Right lobe of liver (tissue), 6 donors: Measurements from ENCODE around the gene RALGPS1. TPM values are rescaled to one million over a fixed set of nuclear protein-coding genes. Genes with fewer than 3 reads are reported as not detected.

Experiments
- ATAC-seq, 4 donors: fragments of 200-7000 bp; cut with Tn5 transposase; one replicate each; pipeline ENCODE4 v1.9.1; 2020; ENCODE audit warnings: mild to moderate bottlenecking in 4 of 4, moderate library complexity in 4 of 4
- DNase-seq, 3 donors: peaks; one replicate each; pipeline ENCODE4 v3.0.0-alpha.2; 2020
- H3K27ac ChIP-seq, 3 donors: fragments of 200-600 bp; one replicate each; pipeline ENCODE4 v1.8.0; 2022
- H3K27me3 ChIP-seq, 2 donors: fragments of 200-600 bp; one replicate each; pipeline ENCODE4 v1.8.0; 2022
- H3K36me3 ChIP-seq, 4 donors: fragments of 200-600 bp; sonication (generic) in 1 of 4; one replicate each; pipeline versions ENCODE4 v1.5.1 to v1.8.0; 2017 to 2022; ENCODE audit warnings: control low read depth in 1 of 4
- H3K4me1 ChIP-seq, 4 donors: fragments of 200-600 bp; sonication (generic) in 1 of 4; one replicate each; pipeline versions ENCODE4 v1.5.1 to v1.8.0; 2017 to 2022; ENCODE audit warnings: control low read depth in 1 of 4
- H3K4me3 ChIP-seq, 3 donors: fragments of 200-600 bp; one replicate each; pipeline ENCODE4 v1.8.0; 2022
- H3K9me3 ChIP-seq, 4 donors: fragments of 200-600 bp; sonication (generic) in 1 of 4; one replicate each; pipeline versions ENCODE4 v1.5.1 to v1.8.0; 2017 to 2022; ENCODE audit warnings: control low read depth in 1 of 4
- POLR2A ChIP-seq: fragments of 450-650 bp; IDR thresholded peaks from one replicate; pipeline ENCODE4 v1.6.1; 2017; ENCODE audit warnings: antibody characterized with exemption, mild to moderate bottlenecking
- WGBS: methylation state at CpG from one replicate; pipeline ENCODE4 v1.1.6; 2018; ENCODE audit warnings: low coverage, low lambda C conversion rate; ENCODE audit not compliant: insufficient coverage; ENCODE audit errors: missing lambda C conversion rate; 5-methylcytosine and 5-hydroxymethylcytosine counted together
- intact Hi-C, 2 donors: fragments of 100-400 bp; cut with DNase I; formaldehyde crosslinking; loops; one replicate each; pipeline versions ENCODE4 v1.11.2 to v1.14.1; 2022
- total RNA-seq, 6 experiments: library from RNA; depleted of rRNA in 2 of 6; stranded (reverse); fragments of >200 nt in 2 of 6; fragmentation: NEBNext Ultra II Directional in 3 of 6; extraction: Animal tissue kit (Norgen Biotek cat#: 25700) in 3 of 6; gene quantifications; one replicate each; pipeline versions ENCODE4 v1.1.0 to v1.2.4, GENCODE V29; 2016 to 2023
- TF ChIP-seq, protein P1 (sequence below), 4 donors: fragments of 200-600 bp in 3 of 4; fragments of 450-650 bp in 1 of 4; IDR thresholded peaks; one replicate each; pipeline versions ENCODE4 v1.5.1 to v1.8.0; 2016 to 2022; ENCODE audit warnings: antibody characterized with exemption in 4 of 4, mild to moderate bottlenecking in 2 of 4
- donor health status: DM: no; HTN: yes; CAD: no.
- donor health status: DM: no; HTN: no; CAD: no.
- donor health status: DM: no; HTN: no; CAD: no.
- donor health status: DM: no; HTN: yes; CAD: no.
- donor health status: DM: no; HTN: yes; CAD: no.

Gene RALGPS1
- total RNA-seq, 6 experiments from 2014 or later = 1.2 to 3.8 (median 2.4) TPM

DNA sequence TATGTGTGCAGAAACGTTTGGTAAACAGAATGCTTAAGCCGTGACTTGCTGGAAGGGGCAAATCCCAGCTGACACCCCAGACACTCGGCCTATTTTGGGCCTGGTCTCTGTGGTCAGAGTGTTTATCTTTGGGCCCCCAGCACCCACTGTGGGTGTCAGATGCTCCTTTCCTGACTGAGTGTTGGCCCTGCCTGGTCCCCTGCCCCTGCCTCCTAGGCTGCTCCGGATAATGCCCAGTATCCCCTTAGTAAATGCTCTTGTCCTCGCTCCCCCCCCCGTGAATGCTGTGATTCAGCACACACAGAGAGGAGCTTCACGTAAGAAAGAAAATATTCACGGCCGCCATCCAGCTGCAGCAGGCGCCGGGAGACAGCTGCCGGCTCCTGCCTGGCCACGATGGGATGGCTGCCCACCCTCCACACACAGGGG is 219.2 kb downstream of the RALGPS1 start:
- no peaks in the 10 kb centered on the region for H3K27me3 ChIP-seq
- H3K4me1 ChIP-seq = peaks cover 0 to 5% (median 0%) of the 10 kb centered on the region in 4 donors
- H3K4me3 ChIP-seq = no peak overlapping the region
- 70% methylated on average over 9 of the region's 13 CpGs for whole genome bisulfite sequencing
- ATAC-seq (no peak), DNase-seq (peak in 1 of 3 donors; percentile 40)
- peak overlapping the region in 1 of 3 donors; percentile 29 for H3K27ac ChIP-seq
- H3K9me3 ChIP-seq = no peaks in the 10 kb centered on the region
- TF ChIP-seq, protein P1, sequence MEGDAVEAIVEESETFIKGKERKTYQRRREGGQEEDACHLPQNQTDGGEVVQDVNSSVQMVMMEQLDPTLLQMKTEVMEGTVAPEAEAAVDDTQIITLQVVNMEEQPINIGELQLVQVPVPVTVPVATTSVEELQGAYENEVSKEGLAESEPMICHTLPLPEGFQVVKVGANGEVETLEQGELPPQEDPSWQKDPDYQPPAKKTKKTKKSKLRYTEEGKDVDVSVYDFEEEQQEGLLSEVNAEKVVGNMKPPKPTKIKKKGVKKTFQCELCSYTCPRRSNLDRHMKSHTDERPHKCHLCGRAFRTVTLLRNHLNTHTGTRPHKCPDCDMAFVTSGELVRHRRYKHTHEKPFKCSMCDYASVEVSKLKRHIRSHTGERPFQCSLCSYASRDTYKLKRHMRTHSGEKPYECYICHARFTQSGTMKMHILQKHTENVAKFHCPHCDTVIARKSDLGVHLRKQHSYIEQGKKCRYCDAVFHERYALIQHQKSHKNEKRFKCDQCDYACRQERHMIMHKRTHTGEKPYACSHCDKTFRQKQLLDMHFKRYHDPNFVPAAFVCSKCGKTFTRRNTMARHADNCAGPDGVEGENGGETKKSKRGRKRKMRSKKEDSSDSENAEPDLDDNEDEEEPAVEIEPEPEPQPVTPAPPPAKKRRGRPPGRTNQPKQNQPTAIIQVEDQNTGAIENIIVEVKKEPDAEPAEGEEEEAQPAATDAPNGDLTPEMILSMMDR (IDR thresholded peaks at IDR 0.05) = no peak
- no peak for TF ChIP-seq POLR2A
- no peaks in the 10 kb centered on the region for H3K36me3 ChIP-seq
- intact Hi-C loops = no loop called here

DNA sequence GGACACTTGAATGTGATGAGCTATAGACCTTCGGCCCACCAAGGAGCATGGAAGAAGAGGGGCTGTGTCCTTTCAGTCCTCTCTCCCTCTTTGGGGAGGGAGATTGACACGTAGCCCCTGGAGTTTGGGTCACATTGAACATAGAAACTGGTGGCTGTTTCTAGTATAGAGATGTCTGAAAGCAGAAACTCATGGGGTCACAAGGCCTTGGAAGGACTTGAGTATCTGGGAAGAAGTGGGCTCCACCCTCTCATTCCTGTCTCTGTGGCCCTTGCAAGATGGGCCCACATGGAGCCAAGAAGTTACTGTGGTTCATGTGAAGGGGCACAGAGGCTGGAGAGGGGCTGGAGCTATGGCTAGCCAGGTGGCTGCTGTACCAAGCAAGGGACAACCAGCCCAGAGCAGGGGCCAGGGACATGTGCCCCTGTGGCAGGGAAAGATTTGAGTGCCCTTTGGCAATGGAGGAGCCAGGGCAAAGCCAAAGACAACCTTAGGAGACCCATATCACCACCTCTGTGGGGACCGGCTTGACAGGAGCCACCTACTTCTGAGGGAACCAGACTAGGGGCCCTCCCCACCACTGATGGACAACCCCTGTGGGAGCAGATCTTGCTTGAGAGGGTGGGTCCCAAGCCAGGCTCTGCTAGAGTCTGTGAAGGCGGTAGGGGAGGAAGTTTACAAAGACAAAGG is 220.6 kb downstream of the RALGPS1 start:
- 80% methylated on average over 2 of the region's 4 CpGs for WGBS
- Histone ChIP-seq H3K27me3 (no peaks in the 10 kb centered on the region), H3K9me3 (no peaks in the 10 kb centered on the region), H3K36me3 (no peaks in the 10 kb centered on the region), H3K27ac (no peak overlapping the region), H3K4me3 (no peak overlapping the region), H3K4me1 (peaks cover 0 to 5% (median 0%) of the 10 kb centered on the region in 4 donors)
- TF ChIP-seq, protein P1 (IDR thresholded peaks at IDR 0.05) = no peak
- TF ChIP-seq POLR2A = no peak
- intact Hi-C loops = no loop called here
- peak in 1 of 3 donors; percentile 31 for DNase-seq
- ATAC-seq = no peak

DNA sequence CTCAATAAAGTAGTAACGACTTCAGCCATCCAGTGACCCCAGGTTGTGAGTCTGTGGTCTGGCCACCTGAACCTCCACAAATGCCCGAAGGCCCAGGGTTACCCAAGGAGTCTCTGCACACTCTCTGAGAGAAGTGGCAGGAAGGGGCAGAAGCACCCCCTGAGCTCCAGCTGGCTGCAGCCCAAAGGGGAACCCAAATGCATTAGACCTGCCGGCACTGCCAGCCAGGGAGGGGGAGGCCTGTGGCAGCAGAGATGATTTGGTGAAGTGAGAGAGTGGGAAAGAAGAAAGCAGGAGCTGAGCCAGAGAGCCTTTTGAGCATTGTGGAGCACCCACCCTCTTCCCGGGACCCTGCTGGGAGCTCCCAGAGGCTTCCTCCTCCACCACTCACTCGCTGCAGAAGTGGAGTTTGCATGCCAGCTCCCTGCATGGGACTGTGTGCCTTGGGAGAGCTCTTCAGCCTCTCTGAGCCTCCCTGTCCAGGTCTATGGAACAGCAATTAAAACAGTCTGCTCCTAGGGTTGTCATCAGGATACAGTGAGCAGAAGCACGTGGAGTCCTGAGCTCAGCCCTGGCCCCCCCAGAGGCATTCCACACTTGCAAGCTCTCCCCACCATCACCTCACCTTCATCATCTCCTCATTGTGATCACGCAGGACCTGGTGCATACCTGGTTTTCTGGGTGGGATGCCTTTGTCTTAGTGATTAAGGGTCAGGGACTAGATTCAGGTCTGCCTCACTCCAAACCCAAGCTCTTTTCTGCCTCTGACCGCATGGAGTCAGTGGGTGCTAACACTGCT is 221.7 kb downstream of the RALGPS1 start:
- 94% methylated on average over 6 of the region's 8 CpGs for WGBS
- Histone ChIP-seq H3K4me3 (no peak overlapping the region), H3K27ac (no peak overlapping the region), H3K4me1 (no peaks in the 10 kb centered on the region), H3K9me3 (no peaks in the 10 kb centered on the region), H3K36me3 (no peaks in the 10 kb centered on the region), H3K27me3 (no peaks in the 10 kb centered on the region)
- TF ChIP-seq, protein P1 (IDR thresholded peaks at IDR 0.05) = no peak
- no peak for TF ChIP-seq POLR2A
- intact Hi-C loops = no loop called here
- peak in 1 of 3 donors; percentile 28 for DNase-seq
- ATAC-seq = no peak

DNA sequence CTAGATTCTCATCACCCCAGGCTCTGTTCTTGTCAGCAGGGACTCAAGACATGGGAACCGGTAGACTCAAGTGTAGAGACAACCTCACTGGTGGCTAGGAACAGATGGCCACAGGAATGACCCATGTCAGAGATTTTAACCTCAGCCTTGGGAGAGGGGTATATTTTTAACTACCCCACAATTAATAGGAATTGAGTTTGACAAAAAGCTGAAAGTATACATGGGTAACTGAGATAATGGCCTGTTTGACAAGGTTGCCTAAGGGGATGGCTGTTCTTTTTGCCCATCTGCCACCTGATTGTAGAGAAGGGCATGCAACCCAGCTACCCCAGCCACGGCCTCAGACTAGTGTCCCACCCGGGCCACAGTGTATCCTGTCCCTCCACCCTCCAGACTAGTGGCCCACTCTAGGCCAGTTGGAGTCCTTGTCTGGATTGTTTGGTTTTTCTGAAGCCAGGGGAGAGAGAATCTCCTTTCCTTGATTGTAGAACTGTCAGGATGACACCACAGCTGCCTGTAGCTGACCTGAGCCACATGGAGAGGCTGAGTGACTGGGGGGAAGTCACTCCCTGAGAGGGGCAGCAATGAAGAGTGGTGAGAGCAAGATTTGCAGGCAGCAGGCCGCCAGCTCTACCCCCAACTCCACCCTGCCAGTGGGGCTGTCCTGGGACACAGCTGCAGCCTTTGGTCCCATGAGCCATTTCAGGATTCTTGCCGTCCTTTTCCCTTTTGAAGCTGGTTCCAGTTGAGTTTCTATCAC is 222.5 kb downstream of the RALGPS1 start:
- Histone ChIP-seq H3K4me3 (no peak overlapping the region), H3K4me1 (peaks cover 0 to 6% (median 0%) of the 10 kb centered on the region in 4 donors), H3K9me3 (no peaks in the 10 kb centered on the region), H3K27ac (no peak overlapping the region), H3K36me3 (no peaks in the 10 kb centered on the region), H3K27me3 (no peaks in the 10 kb centered on the region)
- DNase-seq = peak in 1 of 3 donors; percentile 22
- TF ChIP-seq, protein P1 (IDR thresholded peaks at IDR 0.05) = no peak
- no peak for TF ChIP-seq POLR2A
- 100% methylated on average over 1 of the region's 5 CpGs for whole genome bisulfite sequencing
- intact Hi-C loops = no loop called here
- ATAC-seq = no peak
